22Rv1 (cell line): Measurements from ENCODE around the gene UBTF.

Experiments used
- H3K27ac ChIP-seq: fragments of 450-650 bp; 2 replicates; pipeline ENCODE4 v1.5.1; 2017
- CTCF ChIP-seq: fragments of 450-650 bp; IDR thresholded peaks from 2 replicates; pipeline ENCODE4 v1.5.1; 2017; ENCODE audit warnings: mild to moderate bottlenecking
- ZFX ChIP-seq: fragments of 450-650 bp; IDR thresholded peaks from 2 replicates; pipeline ENCODE4 v1.6.1; 2017; ENCODE audit warnings: antibody characterized with exemption, borderline replicate concordance

Gene UBTF

GRCh38 chr17:44213403-44214229 is 5.9 kb downstream of the UBTF start:
- no peak for TF ChIP-seq CTCF
- TF ChIP-seq ZFX = no peak
- 0 out of 2 replicates have a peak overlapping the region, but pooled peaks have one; percentile 17 for H3K27ac ChIP-seq

GRCh38 chr17:44212507-44213402 is 6.7 kb downstream of the UBTF start:
- TF ChIP-seq ZFX (no peak), CTCF (no peak)
- H3K27ac ChIP-seq = no peak overlapping the region

- peak overlapping the region; percentile 30 for H3K27ac ChIP-seq
- TF ChIP-seq CTCF = no peak
- no peak for TF ChIP-seq ZFX
Measured at GRCh38 chr17:44211281-44212265, 7.9 kb downstream of the UBTF start.

GRCh38 chr17:44210342-44211192 is 8.9 kb downstream of the UBTF start:
- TF ChIP-seq CTCF (peak; percentile 94), ZFX (no peak)
- H3K27ac ChIP-seq = peak overlapping the region; percentile 30

GRCh38 chr17:44209786-44210341 is 9.6 kb downstream of the UBTF start:
- no peak for TF ChIP-seq ZFX
- no peak for TF ChIP-seq CTCF
- H3K27ac ChIP-seq = peak overlapping the region; percentile 30

GRCh38 chr17:44207743-44208142 is 11.7 kb downstream of the UBTF start:
- TF ChIP-seq CTCF (no peak), ZFX (no peak)
- H3K27ac ChIP-seq = no peak overlapping the region
